Smooth muscle cell of bladder (primary cell): ENCODE measurements around the gene HCN4. TPM values are rescaled to one million over a fixed set of nuclear protein-coding genes. Genes with fewer than 3 reads are reported as not detected.

Experiments used
- total RNA-seq: library from RNA; depleted of rRNA; stranded (reverse); fragments of >200 nt; gene quantifications from 2 replicates; pipeline ENCODE4 v1.2.3, GENCODE V29; 2014

HCN4 gene
- not detected in 2 replicates for total RNA-seq

GRCh38 chr15:73368301-73369136 is at the start of gene HCN4:
Gene HCN4 (minus strand): TSS chr15:73368958. CDS start chr15:73368270, 688 bp downstream.

Other genes starting within 250 kb of the HCN4 start
- not detected in 2 replicates for gene REC114, start 74.2 kb upstream of the HCN4 start, total RNA-seq